WI38 (cell line): ENCODE measurements around the gene SOCS2.

Experiments used
- H3K4me3 ChIP-seq: 2 replicates; pipeline ENCODE4 v1.5.1; 2011; ENCODE audit warnings: low read depth, mild to moderate bottlenecking, control low read depth, low read length
- TF ChIP-seq, protein P1 (sequence below): IDR thresholded peaks from 2 replicates; pipeline ENCODE4 v1.5.1; 2012; ENCODE audit warnings: low read depth, mild to moderate bottlenecking, control low read depth, low read length

Gene SOCS2

DNA sequence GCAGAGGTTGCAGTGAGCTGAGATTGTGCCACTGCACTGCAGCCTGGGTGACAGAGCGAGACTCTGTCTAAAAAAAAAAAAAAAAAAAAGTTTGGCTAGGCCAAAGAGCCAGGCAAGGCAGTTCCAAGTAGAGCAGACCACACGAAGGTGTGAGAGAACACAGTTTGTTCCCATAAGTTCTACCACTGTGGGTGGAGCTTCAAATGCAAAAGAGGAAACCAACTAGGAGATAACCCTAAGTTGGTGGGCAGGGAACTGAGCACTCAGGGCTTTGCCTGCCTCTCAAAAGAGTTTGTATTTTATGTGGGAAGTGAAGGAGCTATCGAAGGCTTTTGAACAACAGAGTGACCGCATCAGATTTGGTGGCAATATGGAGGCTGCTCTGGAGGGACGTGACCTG is 15.1 kb downstream of the SOCS2 start:
- no peak overlapping the region for H3K4me3 ChIP-seq
- TF ChIP-seq, protein P1, sequence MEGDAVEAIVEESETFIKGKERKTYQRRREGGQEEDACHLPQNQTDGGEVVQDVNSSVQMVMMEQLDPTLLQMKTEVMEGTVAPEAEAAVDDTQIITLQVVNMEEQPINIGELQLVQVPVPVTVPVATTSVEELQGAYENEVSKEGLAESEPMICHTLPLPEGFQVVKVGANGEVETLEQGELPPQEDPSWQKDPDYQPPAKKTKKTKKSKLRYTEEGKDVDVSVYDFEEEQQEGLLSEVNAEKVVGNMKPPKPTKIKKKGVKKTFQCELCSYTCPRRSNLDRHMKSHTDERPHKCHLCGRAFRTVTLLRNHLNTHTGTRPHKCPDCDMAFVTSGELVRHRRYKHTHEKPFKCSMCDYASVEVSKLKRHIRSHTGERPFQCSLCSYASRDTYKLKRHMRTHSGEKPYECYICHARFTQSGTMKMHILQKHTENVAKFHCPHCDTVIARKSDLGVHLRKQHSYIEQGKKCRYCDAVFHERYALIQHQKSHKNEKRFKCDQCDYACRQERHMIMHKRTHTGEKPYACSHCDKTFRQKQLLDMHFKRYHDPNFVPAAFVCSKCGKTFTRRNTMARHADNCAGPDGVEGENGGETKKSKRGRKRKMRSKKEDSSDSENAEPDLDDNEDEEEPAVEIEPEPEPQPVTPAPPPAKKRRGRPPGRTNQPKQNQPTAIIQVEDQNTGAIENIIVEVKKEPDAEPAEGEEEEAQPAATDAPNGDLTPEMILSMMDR = no peak

DNA sequence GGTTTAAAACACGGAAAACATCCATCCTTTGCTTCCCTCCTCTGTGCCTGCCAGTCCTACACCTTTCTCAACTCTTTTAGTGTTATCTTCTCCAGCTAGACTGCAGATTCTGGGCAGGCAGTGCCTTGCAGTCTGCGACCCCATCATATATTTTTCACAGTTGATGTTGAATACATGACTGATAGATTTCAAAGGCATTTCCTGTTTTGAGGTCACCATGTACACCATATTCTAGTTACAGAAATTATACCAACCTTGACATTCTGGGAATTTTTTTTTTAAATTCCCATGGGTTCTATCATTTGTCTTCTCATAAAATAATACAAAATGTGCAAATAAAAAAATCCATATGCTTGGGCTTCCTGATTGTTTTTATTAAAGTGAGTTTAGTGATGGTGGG is 16.6 kb downstream of the SOCS2 start:
- TF ChIP-seq, protein P1 = no peak
- no peak overlapping the region for H3K4me3 ChIP-seq

DNA sequence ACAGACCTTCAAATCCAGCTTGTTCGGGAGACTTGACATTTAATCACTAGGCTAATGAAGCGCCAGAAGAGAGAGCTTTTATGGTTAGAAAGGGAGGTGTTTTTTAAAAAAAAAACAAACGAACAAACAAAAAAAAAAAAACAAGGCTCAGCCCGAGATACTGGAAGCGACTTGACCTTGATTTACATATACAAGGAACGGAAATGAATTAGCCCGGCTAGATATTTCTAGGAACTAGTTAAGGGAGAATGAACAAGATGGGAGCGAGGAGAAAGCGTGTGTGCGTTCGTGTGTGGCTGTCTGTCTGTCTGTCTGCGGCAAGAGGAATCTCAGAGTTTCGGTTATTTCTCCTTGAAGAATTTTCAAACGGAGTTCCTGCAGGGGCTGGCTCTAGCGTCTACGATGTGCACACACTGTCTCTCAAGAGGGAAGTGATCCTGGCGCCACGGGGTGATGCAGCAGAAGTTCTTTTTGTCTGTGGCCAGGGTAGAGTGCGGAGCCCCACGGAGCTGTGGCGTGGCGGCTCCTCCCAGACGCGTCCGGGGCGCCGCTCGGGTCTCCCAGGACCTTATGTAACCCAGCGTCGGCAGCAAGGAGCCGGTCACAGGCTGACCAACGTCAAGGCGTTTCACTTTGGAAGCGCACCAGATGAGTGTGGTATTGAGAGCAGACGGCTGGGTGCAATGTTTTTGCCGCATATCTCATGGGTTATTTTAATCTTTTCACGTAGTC is 18.8 kb downstream of the SOCS2 start:
- TF ChIP-seq, protein P1 = no peak

DNA sequence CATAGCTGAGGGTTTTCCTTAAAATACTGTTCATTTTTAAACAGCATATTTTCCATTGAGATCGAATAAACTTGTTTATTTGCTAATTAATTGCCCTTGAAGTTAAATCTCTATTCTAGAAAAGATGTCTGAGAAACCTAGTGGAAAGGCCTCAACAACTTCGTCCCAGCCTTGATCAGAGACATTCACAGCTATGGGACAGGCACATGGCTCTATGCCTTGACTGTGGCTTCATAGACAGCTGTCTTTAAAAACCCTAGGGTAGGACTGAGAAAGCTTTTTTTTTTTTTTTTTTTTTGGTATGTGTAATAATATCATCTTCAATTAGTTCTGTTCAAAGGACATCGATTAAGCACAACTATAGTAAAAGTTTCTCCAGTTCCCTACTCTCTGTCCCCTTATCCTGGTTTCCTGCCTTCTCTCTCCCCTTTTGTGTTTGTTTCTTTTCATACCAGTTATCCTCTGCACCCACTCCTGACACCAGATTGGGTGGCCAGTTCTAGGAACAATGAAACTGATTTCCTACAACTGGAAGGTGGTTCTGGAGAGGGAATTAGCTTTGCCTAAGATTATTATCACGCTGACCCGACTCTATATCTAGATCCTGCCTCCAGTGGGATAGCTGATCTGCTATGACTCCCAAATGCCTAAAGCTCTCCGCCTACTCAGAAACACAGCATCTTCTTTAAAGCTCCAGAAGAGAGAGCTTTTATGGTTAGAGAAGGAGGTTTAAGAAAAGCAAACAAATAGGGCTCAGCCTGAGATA is 20.3 kb downstream of the SOCS2 start:
- H3K4me3 ChIP-seq = no peak overlapping the region
- TF ChIP-seq, protein P1 = no peak

More for the DNA sequence above, 18.8 kb downstream of the SOCS2 start:
- H3K4me3 ChIP-seq = peak overlapping the region; percentile 64

DNA sequence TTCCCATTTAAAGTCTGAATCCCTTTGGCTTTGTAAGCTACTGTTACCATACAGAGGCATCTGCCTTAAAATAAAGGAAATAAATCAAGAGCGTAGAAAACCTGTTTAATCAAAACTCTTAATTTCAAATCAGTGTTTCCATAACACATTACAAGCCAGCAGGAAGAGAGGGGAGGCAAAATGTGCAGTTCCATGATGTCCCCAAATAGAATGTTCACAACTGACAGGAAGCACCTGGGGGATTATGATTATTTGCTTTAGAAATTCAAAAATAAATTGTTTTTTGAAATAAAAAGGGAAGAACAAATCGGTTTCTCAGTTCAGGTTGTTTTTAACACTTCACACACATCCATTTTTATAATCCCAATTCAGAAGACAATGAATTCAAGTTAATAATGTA is 21.4 kb downstream of the SOCS2 start:
- TF ChIP-seq, protein P1 = no peak
- H3K4me3 ChIP-seq = no peak overlapping the region

DNA sequence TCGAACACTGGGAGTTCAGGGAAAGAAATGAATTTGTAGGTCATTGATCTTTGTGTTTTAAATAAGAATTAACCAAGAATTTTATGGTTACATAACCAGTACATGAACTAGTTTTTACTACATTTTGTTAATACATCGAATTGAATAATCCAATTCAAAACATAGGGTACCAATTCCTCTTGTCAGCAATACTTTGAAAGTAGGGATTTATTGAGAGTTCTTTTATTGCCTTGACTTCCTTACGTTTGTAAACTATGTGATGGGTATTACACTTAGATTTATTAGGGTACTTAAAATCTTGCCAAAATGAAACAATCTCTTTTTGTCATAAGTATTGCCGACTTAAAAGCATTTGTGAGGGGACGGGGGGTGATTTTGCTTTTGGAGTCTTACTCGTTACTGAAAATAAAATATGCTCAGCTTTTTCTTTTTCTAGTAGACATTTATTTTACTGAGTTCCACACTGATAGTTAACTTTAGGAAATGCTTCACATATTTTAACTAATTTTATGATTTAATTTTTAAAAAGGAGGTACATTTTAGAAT is 22.4 kb downstream of the SOCS2 start:
- TF ChIP-seq, protein P1 = no peak
- H3K4me3 ChIP-seq = no peak overlapping the region

DNA sequence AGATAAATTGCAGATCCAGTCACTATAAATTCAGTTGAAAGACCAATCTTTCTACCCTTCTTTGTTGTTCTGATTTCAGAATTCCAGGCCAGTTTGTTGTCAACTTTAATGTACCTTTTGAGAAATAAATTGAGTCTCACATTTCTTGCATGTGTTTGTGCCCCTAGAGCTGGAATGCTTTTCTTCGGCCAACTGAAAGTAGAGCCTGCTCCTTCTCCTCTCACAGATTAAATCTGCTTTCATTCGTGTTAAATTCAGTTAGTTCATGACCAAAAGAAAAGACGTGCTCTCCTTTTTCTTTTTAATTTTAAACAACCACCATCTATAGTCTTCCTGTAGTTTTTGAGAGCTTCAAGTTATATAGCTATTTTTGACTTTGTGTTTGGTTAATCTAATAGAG is 22.9 kb downstream of the SOCS2 start:
- no peak overlapping the region for H3K4me3 ChIP-seq
- TF ChIP-seq, protein P1 = no peak
